Stomach (tissue), 9 donors: ENCODE results near the gene TFEB. TPM values are rescaled to one million over a fixed set of nuclear protein-coding genes. Genes with fewer than 3 reads are reported as not detected.

Experiments
- DNase-seq, 2 donors: peaks; one replicate each; pipeline versions ENCODE4 v3.0.0 to v3.0.0-alpha.2; 2013 to 2019
- H3K27ac ChIP-seq, 5 donors: fragments of 200-600 bp in 4 of 5; sonication (generic) in 4 of 5; one replicate each; pipeline ENCODE4 v1.5.1; 2013 to 2019; ENCODE audit warnings: mild to moderate bottlenecking in 1 of 5, moderate library complexity in 1 of 5
- H3K27me3 ChIP-seq, 3 donors: fragments of 200-600 bp; sonication (generic); one replicate each; pipeline ENCODE4 v1.5.1; 2017 to 2019; ENCODE audit warnings: mixed run types in 1 of 3
- H3K36me3 ChIP-seq, 4 donors: fragments of 200-600 bp; sonication (generic); 1 replicate in 3 of 4; 2 replicates in 1 of 4; pipeline ENCODE4 v1.5.1; 2016 to 2019
- H3K4me1 ChIP-seq, 4 donors: fragments of 200-600 bp; sonication (generic); one replicate each; pipeline ENCODE4 v1.5.1; 2016 to 2019
- H3K4me3 ChIP-seq, 4 donors: fragments of 200-600 bp; sonication (generic) in 3 of 4; one replicate each; pipeline ENCODE4 v1.5.1; 2016 to 2019; ENCODE audit warnings: mild to moderate bottlenecking in 1 of 4
- H3K9me3 ChIP-seq, 4 donors: fragments of 200-600 bp; sonication (generic); one replicate each; pipeline ENCODE4 v1.5.1; 2016 to 2019
- EP300 ChIP-seq: sonication (generic); formaldehyde crosslinking; IDR thresholded peaks from one replicate; pipeline ENCODE4 v1.6.1; 2017; ENCODE audit warnings: antibody characterized with exemption
- POLR2A ChIP-seq, 4 donors: fragments of 450-650 bp; IDR thresholded peaks; one replicate each; pipeline ENCODE4 v1.6.1; 2016; ENCODE audit warnings: antibody characterized with exemption in 4 of 4, control low read depth in 2 of 4, mild to moderate bottlenecking in 1 of 4, moderate library complexity in 1 of 4
- POLR2AphosphoS5 ChIP-seq, 3 donors: sonication (generic); formaldehyde crosslinking; IDR thresholded peaks; one replicate each; pipeline ENCODE4 v1.6.1; 2016; ENCODE audit warnings: antibody characterized with exemption in 3 of 3
- WGBS, 5 donors: extraction: QIAGEN DNeasy Blood & Tissue Kit in 3 of 5; methylation state at CpG; one replicate each; pipeline versions ENCODE4 v1.1.5 to v1.1.7; 2013 to 2018; 5-methylcytosine and 5-hydroxymethylcytosine counted together
- intact Hi-C: fragments of 100-400 bp; cut with DNase I; formaldehyde crosslinking; loops from one replicate; pipeline ENCODE4 v1.15.1; 2023; ENCODE audit warnings: low total_unique reads
- polyA plus RNA-seq, 3 donors: library from polyadenylated mRNA; stranded (reverse); fragments of 200-250 nt; gene quantifications; one replicate each; pipeline ENCODE4 v1.2.3, GENCODE V29; 2013
- total RNA-seq, 5 donors: library from RNA; depleted of rRNA; stranded (reverse); fragments of >200 nt; gene quantifications; one replicate each; pipeline versions ENCODE4 v1.1.0 to v1.2.3, GENCODE V29; 2014 to 2016
- TF ChIP-seq, protein P1 (sequence below), 7 experiments: fragments of 450-650 bp in 4 of 7; fragments of 200-600 bp in 3 of 7; sonication (generic) in 3 of 7; IDR thresholded peaks; one replicate each; pipeline ENCODE4 v1.5.1; 2016 to 2019; ENCODE audit warnings: antibody characterized with exemption in 7 of 7, control low read depth in 2 of 7, mild to moderate bottlenecking in 1 of 7
- donor health status: healthy with polysubstance abuse.
- donor health status: Bipolar disorder and iron deficiency.
- donor health status: healthy.

Gene TFEB
- total and polyA plus RNA-seq, 8 donors = 6.4 to 130 (median 13.5) TPM

- 12 to 18% (median 15%) methylated on average over 2 to 3 of the region's 3 CpGs for WGBS, 5 donors
- Histone ChIP-seq H3K4me1 (peaks cover 45 to 89% (median 68%) of the 10 kb centered on the region in 4 donors), H3K4me3 (peak overlapping the region; percentile 67 to 91 (median 70)), H3K36me3 (peaks cover 0 to 11% (median 10%) of the 10 kb centered on the region in 4 donors), H3K27me3 (no peaks in the 10 kb centered on the region), H3K27ac (peak overlapping the region; percentile 82 to 94 (median 90)), H3K9me3 (no peaks in the 10 kb centered on the region)
- DNase-seq = peak in 1 of 2 donors; percentile 59
- TF ChIP-seq, protein P1, sequence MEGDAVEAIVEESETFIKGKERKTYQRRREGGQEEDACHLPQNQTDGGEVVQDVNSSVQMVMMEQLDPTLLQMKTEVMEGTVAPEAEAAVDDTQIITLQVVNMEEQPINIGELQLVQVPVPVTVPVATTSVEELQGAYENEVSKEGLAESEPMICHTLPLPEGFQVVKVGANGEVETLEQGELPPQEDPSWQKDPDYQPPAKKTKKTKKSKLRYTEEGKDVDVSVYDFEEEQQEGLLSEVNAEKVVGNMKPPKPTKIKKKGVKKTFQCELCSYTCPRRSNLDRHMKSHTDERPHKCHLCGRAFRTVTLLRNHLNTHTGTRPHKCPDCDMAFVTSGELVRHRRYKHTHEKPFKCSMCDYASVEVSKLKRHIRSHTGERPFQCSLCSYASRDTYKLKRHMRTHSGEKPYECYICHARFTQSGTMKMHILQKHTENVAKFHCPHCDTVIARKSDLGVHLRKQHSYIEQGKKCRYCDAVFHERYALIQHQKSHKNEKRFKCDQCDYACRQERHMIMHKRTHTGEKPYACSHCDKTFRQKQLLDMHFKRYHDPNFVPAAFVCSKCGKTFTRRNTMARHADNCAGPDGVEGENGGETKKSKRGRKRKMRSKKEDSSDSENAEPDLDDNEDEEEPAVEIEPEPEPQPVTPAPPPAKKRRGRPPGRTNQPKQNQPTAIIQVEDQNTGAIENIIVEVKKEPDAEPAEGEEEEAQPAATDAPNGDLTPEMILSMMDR (IDR thresholded peaks at IDR 0.05) = no peak
- TF ChIP-seq POLR2AphosphoS5 (IDR thresholded peaks at IDR 0.05) = no peak
- no peak for TF ChIP-seq EP300
- TF ChIP-seq POLR2A (IDR thresholded peaks at IDR 0.05) = no peak
- intact Hi-C loops = loop anchor here (10.0 kb wide), 1 partner anchor 263 kb away; no protein-coding TSS in a partner anchor
Measured at GRCh38 chr6:41781366-41781730, 45.9 kb upstream of the TFEB start.

DNA sequence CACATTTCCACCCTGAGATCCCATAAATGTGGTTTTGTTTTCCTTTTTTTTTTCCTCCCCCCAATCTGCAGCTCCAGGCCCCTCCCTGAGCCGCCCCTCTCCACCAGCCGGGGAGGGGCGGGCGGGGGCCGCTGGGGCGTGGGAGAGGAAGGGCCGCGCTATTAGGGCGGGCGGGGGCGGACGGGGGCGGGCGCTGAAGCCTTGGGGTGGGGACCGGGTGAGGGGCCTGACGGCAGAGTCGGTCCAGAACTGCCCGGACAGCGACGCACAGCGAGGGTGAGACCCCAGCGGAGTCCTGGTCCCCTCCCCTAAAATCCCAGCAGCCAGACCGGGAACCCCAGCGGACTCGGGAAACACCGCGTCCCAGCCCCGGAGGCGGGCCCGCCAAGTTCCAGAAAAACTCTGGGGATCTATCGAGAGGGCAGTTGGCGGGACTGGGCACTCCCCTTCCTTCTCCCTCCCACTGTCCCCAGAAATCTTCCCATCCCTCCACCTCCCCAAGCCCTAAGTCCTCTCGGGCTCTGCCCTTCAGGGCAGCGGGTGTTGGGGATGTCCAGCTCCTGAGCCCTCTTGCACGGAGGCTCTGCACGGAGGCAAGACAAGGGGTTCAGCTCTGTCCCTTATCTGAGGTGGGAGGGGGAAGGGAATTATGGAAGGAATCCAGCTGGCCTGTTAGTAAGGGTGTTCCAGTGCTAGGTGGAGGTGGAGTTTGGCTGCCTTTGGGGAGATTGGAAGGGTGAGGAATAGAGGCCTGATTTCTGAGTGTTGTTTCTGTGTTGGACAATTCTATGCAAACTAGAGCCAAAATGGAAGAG is 45.4 kb upstream of the TFEB start, which contains the start of gene PRICKLE4:
TSS of gene PRICKLE4 (plus strand) at position 232 of the 815 bp plus-strand sequence. CDS start 2,692 bp downstream, outside the sequence.
- Histone ChIP-seq H3K9me3 (no peaks in the 10 kb centered on the region), H3K36me3 (peaks cover 0 to 16% (median 16%) of the 10 kb centered on the region in 4 donors), H3K27ac (peak within 1 kb of the TSS; percentile 82 to 94 (median 90)), H3K4me1 (peaks cover 39 to 89% (median 65%) of the 10 kb centered on the region in 4 donors), H3K4me3 (peak within 1 kb of the TSS; percentile 67 to 91 (median 70)), H3K27me3 (no peaks in the 10 kb centered on the region)
- 1 to 2% (median 1%) methylated on average over 10 to 36 of the region's 36 CpGs for WGBS, 5 donors
- peak in 2 of 3 donors; percentile 62 to 63 for TF ChIP-seq POLR2AphosphoS5 (IDR thresholded peaks at IDR 0.05)
- no peak for TF ChIP-seq EP300
- intact Hi-C loops = loop anchor here (10.0 kb wide), 1 partner anchor 264 kb away; no protein-coding TSS in a partner anchor
- peak; percentile 81 to 82 for DNase-seq

- Histone ChIP-seq H3K4me1 (peaks cover 32 to 89% (median 64%) of the 10 kb centered on the region in 4 donors), H3K27me3 (no peaks in the 10 kb centered on the region), H3K36me3 (peaks cover under 1 to 24% (median 24%) of the 10 kb centered on the region in 4 donors), H3K4me3 (peak within 1 kb of the TSS; percentile 67 to 91 (median 70)), H3K27ac (peak within 1 kb of the TSS; percentile 82 to 94 (median 90)), H3K9me3 (no peaks in the 10 kb centered on the region)
- WGBS, 5 donors = 0 to 1% (median 1%) methylated on average over 32 to 72 of the region's 73 CpGs
- intact Hi-C loops = loop anchor here (10.0 kb wide), 1 partner anchor 265 kb away; no protein-coding TSS in a partner anchor
- peak; percentile 99 for DNase-seq
- peak; percentile 36 to 88 (median 84) for TF ChIP-seq POLR2AphosphoS5 (IDR thresholded peaks at IDR 0.05)
- TF ChIP-seq, protein P1 (IDR thresholded peaks at IDR 0.05) = peak in 6 of 7 experiments; percentile 5 to 95 (median 92)
- TF ChIP-seq EP300 = no peak
- TF ChIP-seq POLR2A (IDR thresholded peaks at IDR 0.05) = no peak
Measured at GRCh38 chr6:41779788-41780550, 44.6 kb upstream of the TFEB start, which contains the start of gene FRS3. TSS of gene FRS3 (minus strand) at chr6:41779900. CDS start at chr6:41776987, 2,913 bp downstream.

DNA sequence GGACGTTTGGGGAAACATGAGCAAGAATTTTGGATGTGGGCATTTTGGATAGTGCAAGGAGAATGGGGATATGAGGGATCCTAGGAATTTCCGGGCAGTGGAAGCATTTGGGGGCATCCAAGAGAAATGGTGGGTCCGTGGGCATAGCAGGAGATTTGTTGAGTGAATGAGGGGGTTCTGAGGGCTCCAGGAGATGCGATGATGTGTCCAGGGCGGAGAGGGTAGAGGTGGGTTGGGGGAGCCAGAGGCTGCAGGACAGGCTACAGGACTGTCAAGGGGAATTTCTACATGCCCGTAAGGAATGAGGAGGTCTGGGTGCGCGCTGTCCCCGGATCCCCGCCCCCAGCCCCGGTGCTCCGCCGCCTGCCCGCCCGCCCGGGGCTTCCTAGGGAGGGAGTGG is 43.9 kb upstream of the TFEB start:
- Histone ChIP-seq H3K27ac (peak overlapping the region; percentile 46 to 94 (median 88)), H3K4me1 (peaks cover 27 to 89% (median 60%) of the 10 kb centered on the region in 4 donors), H3K9me3 (no peaks in the 10 kb centered on the region), H3K27me3 (no peaks in the 10 kb centered on the region), H3K36me3 (peaks cover 7 to 31% (median 30%) of the 10 kb centered on the region in 4 donors), H3K4me3 (peak overlapping the region; percentile 67 to 91 (median 70))
- no peak for DNase-seq
- intact Hi-C loops = no loop called here
- 3 to 19% (median 3%) methylated on average over 5 to 16 of the region's 16 CpGs for WGBS, 5 donors
- TF ChIP-seq POLR2AphosphoS5 (IDR thresholded peaks at IDR 0.05) (no peak), POLR2A (IDR thresholded peaks at IDR 0.05) (no peak), EP300 (no peak)
- TF ChIP-seq, protein P1 (IDR thresholded peaks at IDR 0.05) = no peak
